ENCODE data around the gene GDPD5. TPM values are rescaled to one million over a fixed set of nuclear protein-coding genes. Genes with fewer than 3 reads are reported as not detected.

Gene GDPD5
- total RNA-seq, 2 donors from 2014 or later = 3.0 to 8.6 TPM

- Mint-ChIP-seq H3K4me3 (no peak overlapping the region), H3K9me3 (no peaks in the 10 kb centered on the region), H3K27me3 (ENCODE audit: insufficient read depth) (peaks cover 6% of the 10 kb centered on the region), H3K27ac (no peak overlapping the region), H3K4me1 (peaks cover 19% of the 10 kb centered on the region), H3K36me3 (ENCODE audit: low read depth) (no peaks in the 10 kb centered on the region)
- H3K27ac ChIP-seq (ENCODE audit: low read depth, low read length) = no peak overlapping the region
- no peak for TF ChIP-seq CTCF (conservative IDR thresholded peaks at IDR 0.05)
- H3K36me3 ChIP-seq (ENCODE audit: control insufficient read depth, insufficient read depth, low read length) = no peaks in the 10 kb centered on the region
- H3K27me3 ChIP-seq (ENCODE audit: control insufficient read depth, insufficient read depth, low read length, poor library complexity, severe bottlenecking) = no peaks in the 10 kb centered on the region
- 91 to 98% methylated on average over 7 to 12 of the region's 12 CpGs for WGBS, 2 experiments (ENCODE audit: insufficient coverage in 1 of 2, insufficient read length in 1 of 2)
- H3K4me3 ChIP-seq (ENCODE audit: low read length) = no peak overlapping the region
- H3K4me1 ChIP-seq (ENCODE audit: control insufficient read depth, insufficient read depth, low read length) = peaks cover 3% of the 10 kb centered on the region
- DNase-seq = no peak
- no peak overlapping the region for H3K9ac ChIP-seq (ENCODE audit: extremely low read depth, low read length, poor library complexity, severe bottlenecking)
- no peaks in the 10 kb centered on the region for H3K9me3 ChIP-seq (ENCODE audit: control insufficient read depth, low read length)
These were observed 82.7 kb downstream of the GDPD5 start for GRCh38 chr11:75443043-75443442.

GRCh38 chr11:75442161-75442885 lies 83.4 kb downstream of the GDPD5 start:
- TF ChIP-seq CTCF (conservative IDR thresholded peaks at IDR 0.05) = no peak
- Mint-ChIP-seq H3K9me3 (no peaks in the 10 kb centered on the region), H3K27me3 (ENCODE audit: insufficient read depth) (peaks cover 6% of the 10 kb centered on the region), H3K4me3 (no peak overlapping the region), H3K36me3 (ENCODE audit: low read depth) (no peaks in the 10 kb centered on the region), H3K27ac (no peak overlapping the region), H3K4me1 (peaks cover 19% of the 10 kb centered on the region)
- WGBS, 2 experiments (ENCODE audit: insufficient coverage in 1 of 2, insufficient read length in 1 of 2) = 91 to 98% methylated on average over 12 to 15 of the region's 15 CpGs
- Histone ChIP-seq H3K4me1 (ENCODE audit: control insufficient read depth, insufficient read depth, low read length) (peaks cover 3% of the 10 kb centered on the region), H3K27ac (ENCODE audit: low read depth, low read length) (no peak overlapping the region), H3K9ac (ENCODE audit: extremely low read depth, low read length, poor library complexity, severe bottlenecking) (no peak overlapping the region), H3K36me3 (ENCODE audit: control insufficient read depth, insufficient read depth, low read length) (no peaks in the 10 kb centered on the region), H3K27me3 (ENCODE audit: control insufficient read depth, insufficient read depth, low read length, poor library complexity, severe bottlenecking) (no peaks in the 10 kb centered on the region), H3K9me3 (ENCODE audit: control insufficient read depth, low read length) (no peaks in the 10 kb centered on the region), H3K4me3 (ENCODE audit: low read length) (no peak overlapping the region)
- no peak for DNase-seq

- Histone ChIP-seq H3K27ac (ENCODE audit: low read depth, low read length) (no peak overlapping the region), H3K9me3 (ENCODE audit: control insufficient read depth, low read length) (no peaks in the 10 kb centered on the region), H3K9ac (ENCODE audit: extremely low read depth, low read length, poor library complexity, severe bottlenecking) (no peak overlapping the region), H3K36me3 (ENCODE audit: control insufficient read depth, insufficient read depth, low read length) (no peaks in the 10 kb centered on the region), H3K4me1 (ENCODE audit: control insufficient read depth, insufficient read depth, low read length) (peaks cover 3% of the 10 kb centered on the region), H3K27me3 (ENCODE audit: control insufficient read depth, insufficient read depth, low read length, poor library complexity, severe bottlenecking) (no peaks in the 10 kb centered on the region), H3K4me3 (ENCODE audit: low read length) (no peak overlapping the region)
- H3K4me1 Mint-ChIP-seq = peaks cover 19% of the 10 kb centered on the region
- no peaks in the 10 kb centered on the region for H3K9me3 Mint-ChIP-seq
- WGBS, 2 experiments (ENCODE audit: insufficient coverage in 1 of 2, insufficient read length in 1 of 2) = 87 to 92% methylated on average over 7 of the region's 7 CpGs
- TF ChIP-seq CTCF (conservative IDR thresholded peaks at IDR 0.05) = no peak
- H3K27me3 Mint-ChIP-seq (ENCODE audit: insufficient read depth) = peaks cover 6% of the 10 kb centered on the region
- no peak overlapping the region for H3K27ac Mint-ChIP-seq
- H3K4me3 Mint-ChIP-seq = no peak overlapping the region
- no peaks in the 10 kb centered on the region for H3K36me3 Mint-ChIP-seq (ENCODE audit: low read depth)
- no peak for DNase-seq
These were observed 84.0 kb downstream of the GDPD5 start for GRCh38 chr11:75441804-75442132.
